Tibial nerve (tissue), 3 donors: ENCODE data around the gene DDX10.

ENCODE experiments used
- POLR2A ChIP-seq, 2 donors: fragments of 450-650 bp; IDR thresholded peaks; one replicate each; pipeline ENCODE4 v1.6.1; 2017; ENCODE audit warnings: antibody characterized with exemption in 2 of 2, mild to moderate bottlenecking in 2 of 2, moderate library complexity in 2 of 2
- TF ChIP-seq, protein P1 (sequence below), 5 experiments: fragments of 200-600 bp in 3 of 5; fragments of 450-650 bp in 2 of 5; sonication (generic) in 3 of 5; IDR thresholded peaks; one replicate each; pipeline ENCODE4 v1.5.1; 2016 to 2019; ENCODE audit warnings: antibody characterized with exemption in 5 of 5, mild to moderate bottlenecking in 3 of 5, moderate library complexity in 2 of 5

DNA sequence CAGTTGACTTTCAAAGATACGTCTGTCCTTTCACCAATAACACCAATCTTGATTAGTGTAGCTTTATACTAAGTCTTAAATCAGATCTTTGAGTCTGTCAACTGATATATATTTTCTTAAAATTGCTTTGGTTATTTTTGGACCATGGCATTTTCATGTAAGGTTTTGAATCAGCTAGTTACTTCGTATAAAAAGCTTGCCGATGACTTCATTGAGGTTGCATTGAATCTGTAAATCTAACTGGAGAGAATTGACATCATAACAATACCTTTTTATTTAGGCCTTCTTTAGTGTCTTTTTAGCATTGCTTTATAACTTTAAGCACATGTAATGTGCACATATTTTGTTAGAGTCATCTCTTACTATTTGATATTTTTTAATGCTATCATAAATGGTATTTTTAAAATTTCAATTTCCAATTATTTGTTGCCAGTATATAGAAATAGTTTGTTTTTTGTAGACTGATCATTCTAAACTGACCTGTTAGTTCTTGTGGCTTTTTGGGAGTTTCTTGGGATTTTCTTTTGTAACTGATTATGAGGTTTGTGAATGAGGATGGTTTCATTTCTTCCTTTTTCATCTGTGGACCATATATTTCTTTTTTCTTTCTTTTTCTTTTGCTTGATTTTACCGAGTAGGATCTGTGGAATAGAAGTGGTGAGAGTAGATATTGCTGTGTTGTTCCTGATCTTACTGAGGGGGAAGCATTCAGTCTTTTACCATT, 61.4 kb downstream of the DDX10 start:
- no peak for TF ChIP-seq POLR2A (IDR thresholded peaks at IDR 0.05)
- TF ChIP-seq, protein P1, sequence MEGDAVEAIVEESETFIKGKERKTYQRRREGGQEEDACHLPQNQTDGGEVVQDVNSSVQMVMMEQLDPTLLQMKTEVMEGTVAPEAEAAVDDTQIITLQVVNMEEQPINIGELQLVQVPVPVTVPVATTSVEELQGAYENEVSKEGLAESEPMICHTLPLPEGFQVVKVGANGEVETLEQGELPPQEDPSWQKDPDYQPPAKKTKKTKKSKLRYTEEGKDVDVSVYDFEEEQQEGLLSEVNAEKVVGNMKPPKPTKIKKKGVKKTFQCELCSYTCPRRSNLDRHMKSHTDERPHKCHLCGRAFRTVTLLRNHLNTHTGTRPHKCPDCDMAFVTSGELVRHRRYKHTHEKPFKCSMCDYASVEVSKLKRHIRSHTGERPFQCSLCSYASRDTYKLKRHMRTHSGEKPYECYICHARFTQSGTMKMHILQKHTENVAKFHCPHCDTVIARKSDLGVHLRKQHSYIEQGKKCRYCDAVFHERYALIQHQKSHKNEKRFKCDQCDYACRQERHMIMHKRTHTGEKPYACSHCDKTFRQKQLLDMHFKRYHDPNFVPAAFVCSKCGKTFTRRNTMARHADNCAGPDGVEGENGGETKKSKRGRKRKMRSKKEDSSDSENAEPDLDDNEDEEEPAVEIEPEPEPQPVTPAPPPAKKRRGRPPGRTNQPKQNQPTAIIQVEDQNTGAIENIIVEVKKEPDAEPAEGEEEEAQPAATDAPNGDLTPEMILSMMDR (IDR thresholded peaks at IDR 0.05) = no peak
